Measurements from ENCODE around the gene STXBP3. TPM values are rescaled to one million over a fixed set of nuclear protein-coding genes. Genes with fewer than 3 reads are reported as not detected.

The STXBP3 gene
- total and polyA plus RNA-seq, 2 experiments from 2014 or later, result 34.1 to 74.0 TPM

DNA sequence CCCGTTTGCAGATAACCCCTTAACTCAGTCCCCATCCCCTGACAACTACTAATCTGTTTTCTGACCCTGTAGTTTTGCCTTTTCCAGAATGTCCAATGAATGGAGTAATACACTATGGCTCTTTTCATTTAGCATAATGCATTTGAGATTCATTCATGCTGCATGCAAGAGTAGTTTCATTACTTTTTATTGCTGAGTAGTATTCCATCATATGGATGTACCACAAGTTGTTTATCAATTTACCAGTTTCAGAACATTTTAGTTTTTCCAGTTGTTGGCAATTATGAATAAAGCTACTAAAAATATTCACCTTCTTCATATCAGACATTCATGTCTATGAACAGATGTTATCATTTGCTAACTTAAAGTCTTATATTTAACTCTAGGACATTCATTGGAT, 45.3 kb downstream of the STXBP3 start:
- Histone ChIP-seq H3K4me1 (ENCODE audit: low read depth) (no peaks in the 10 kb centered on the region), H3K4me3 (no peak overlapping the region), H3K9me3 (ENCODE audit: low read depth) (no peaks in the 10 kb centered on the region), H3K27ac (no peak overlapping the region), H3K27me3 (no peaks in the 10 kb centered on the region), H3K36me3 (peaks cover 27% of the 10 kb centered on the region)
- TF ChIP-seq, protein P1, sequence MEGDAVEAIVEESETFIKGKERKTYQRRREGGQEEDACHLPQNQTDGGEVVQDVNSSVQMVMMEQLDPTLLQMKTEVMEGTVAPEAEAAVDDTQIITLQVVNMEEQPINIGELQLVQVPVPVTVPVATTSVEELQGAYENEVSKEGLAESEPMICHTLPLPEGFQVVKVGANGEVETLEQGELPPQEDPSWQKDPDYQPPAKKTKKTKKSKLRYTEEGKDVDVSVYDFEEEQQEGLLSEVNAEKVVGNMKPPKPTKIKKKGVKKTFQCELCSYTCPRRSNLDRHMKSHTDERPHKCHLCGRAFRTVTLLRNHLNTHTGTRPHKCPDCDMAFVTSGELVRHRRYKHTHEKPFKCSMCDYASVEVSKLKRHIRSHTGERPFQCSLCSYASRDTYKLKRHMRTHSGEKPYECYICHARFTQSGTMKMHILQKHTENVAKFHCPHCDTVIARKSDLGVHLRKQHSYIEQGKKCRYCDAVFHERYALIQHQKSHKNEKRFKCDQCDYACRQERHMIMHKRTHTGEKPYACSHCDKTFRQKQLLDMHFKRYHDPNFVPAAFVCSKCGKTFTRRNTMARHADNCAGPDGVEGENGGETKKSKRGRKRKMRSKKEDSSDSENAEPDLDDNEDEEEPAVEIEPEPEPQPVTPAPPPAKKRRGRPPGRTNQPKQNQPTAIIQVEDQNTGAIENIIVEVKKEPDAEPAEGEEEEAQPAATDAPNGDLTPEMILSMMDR (IDR thresholded peaks at IDR 0.05; ENCODE audit: low read depth, low read length), result no peak
- DNase-seq (ENCODE audit: low read depth in 1 of 2, low spot score in 1 of 2), result no peak

- no peak overlapping the region for H3K4me3 ChIP-seq
- peaks cover 29% of the 10 kb centered on the region for H3K36me3 ChIP-seq
- H3K27me3 ChIP-seq, result no peaks in the 10 kb centered on the region
- H3K27ac ChIP-seq, result no peak overlapping the region
- H3K9me3 ChIP-seq (ENCODE audit: low read depth), result no peaks in the 10 kb centered on the region
- no peaks in the 10 kb centered on the region for H3K4me1 ChIP-seq (ENCODE audit: low read depth)
- TF ChIP-seq, protein P1 (IDR thresholded peaks at IDR 0.05; ENCODE audit: low read depth, low read length), result no peak
- no peak for DNase-seq (ENCODE audit: low read depth in 1 of 2, low spot score in 1 of 2)
Observed at GRCh38 chr1:108792420-108792819, 45.9 kb downstream of the STXBP3 start.

DNA sequence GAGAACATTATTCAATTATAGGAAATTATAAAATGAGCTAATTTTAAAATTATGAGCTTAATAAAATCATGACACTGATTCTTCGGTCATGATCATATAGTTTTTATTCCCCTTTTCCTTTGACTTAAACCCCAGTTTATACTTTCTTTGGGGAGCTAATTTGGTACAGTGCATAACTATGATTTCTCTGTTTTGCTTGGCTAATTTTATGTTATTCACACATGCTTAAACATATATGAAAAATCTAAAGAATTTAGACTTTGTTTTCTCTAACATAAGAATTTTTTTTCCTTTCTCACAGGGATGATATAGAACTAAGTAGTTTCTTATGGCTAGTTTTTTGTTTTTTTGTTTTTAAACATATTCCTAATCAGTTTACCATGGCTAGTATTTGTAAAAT, 52.5 kb downstream of the STXBP3 start:
- TF ChIP-seq, protein P1 (IDR thresholded peaks at IDR 0.05; ENCODE audit: low read depth, low read length), result no peak
- peaks cover 43% of the 10 kb centered on the region for H3K36me3 ChIP-seq
- peaks cover 2% of the 10 kb centered on the region for H3K4me1 ChIP-seq (ENCODE audit: low read depth)
- no peaks in the 10 kb centered on the region for H3K27me3 ChIP-seq
- DNase-seq (ENCODE audit: low read depth in 1 of 2, low spot score in 1 of 2), result no peak
- no peaks in the 10 kb centered on the region for H3K9me3 ChIP-seq (ENCODE audit: low read depth)
- no peak overlapping the region for H3K4me3 ChIP-seq
- H3K27ac ChIP-seq, result no peak overlapping the region

DNA sequence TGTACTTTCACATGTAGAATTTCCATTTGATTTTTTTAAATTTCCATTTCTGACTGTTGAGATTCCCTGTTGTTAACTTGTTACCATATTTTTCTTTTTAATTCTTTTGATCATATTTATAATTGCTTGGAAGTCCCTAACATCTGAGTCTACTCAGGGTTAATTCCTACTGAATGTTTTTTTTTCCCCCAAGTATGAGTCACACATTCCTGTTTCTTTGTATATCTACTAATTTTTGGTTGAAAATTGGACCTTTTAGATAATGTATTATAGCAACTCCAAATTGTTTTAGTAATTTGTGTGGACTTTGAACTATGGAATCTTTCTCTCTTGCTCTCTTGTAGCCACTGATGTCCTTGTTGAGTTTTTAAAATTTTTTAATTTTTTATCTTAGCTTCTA, 54.6 kb downstream of the STXBP3 start:
- H3K4me1 ChIP-seq (ENCODE audit: low read depth), result peaks cover 2% of the 10 kb centered on the region
- no peak overlapping the region for H3K4me3 ChIP-seq
- TF ChIP-seq, protein P1 (IDR thresholded peaks at IDR 0.05; ENCODE audit: low read depth, low read length), result no peak
- DNase-seq (ENCODE audit: low read depth in 1 of 2, low spot score in 1 of 2), result peak in 1 of 2 donors; percentile 40
- H3K9me3 ChIP-seq (ENCODE audit: low read depth), result no peaks in the 10 kb centered on the region
- H3K36me3 ChIP-seq, result peaks cover 44% of the 10 kb centered on the region
- H3K27me3 ChIP-seq, result no peaks in the 10 kb centered on the region
- H3K27ac ChIP-seq, result no peak overlapping the region

DNA sequence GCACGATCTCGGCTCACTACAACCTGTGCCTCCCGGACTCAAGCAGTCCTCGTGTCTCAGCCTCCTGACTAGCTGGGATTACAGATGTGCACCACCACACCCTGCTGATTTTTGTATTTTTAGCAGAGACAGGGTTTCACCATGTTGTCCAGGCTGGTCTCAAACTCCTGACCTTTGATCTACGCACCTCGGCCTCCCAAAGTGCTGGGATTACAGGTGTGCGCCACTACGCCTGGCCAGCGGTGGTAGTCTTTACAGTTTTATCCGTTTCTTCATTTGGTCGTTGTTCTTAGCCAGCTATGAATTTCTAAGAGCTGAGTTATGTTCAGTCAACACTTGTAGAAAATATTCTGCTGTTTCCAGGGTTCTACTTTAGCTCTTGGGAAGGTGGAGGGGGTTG, 57.1 kb downstream of the STXBP3 start:
- Histone ChIP-seq H3K36me3 (peaks cover 39% of the 10 kb centered on the region), H3K9me3 (ENCODE audit: low read depth) (no peaks in the 10 kb centered on the region), H3K27ac (no peak overlapping the region), H3K4me1 (ENCODE audit: low read depth) (peaks cover 2% of the 10 kb centered on the region), H3K27me3 (no peaks in the 10 kb centered on the region), H3K4me3 (no peak overlapping the region)
- TF ChIP-seq, protein P1 (IDR thresholded peaks at IDR 0.05; ENCODE audit: low read depth, low read length), result no peak
- DNase-seq (ENCODE audit: low read depth in 1 of 2, low spot score in 1 of 2), result no peak

DNA sequence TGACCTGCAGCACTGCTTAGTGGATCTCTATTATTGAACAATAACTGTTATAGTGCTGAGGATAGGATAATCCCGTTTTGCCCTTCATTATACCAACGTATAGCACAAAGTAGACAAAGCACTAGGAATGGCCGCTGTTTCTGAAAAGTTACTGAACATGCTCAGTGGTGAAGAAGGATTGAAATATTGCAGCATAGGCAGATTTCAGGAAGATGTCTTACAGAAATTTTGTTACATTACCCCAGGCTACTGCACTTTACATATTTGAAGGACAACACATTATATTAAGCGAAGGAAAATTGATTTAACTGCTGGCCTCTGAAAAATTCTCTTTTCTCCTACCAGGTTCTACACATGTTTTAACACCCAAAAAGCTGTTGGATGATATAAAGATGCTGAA, 62.0 kb downstream of the STXBP3 start:
- no peak overlapping the region for H3K27ac ChIP-seq
- DNase-seq (ENCODE audit: low read depth in 1 of 2, low spot score in 1 of 2), result no peak
- TF ChIP-seq, protein P1 (IDR thresholded peaks at IDR 0.05; ENCODE audit: low read depth, low read length), result no peak
- H3K9me3 ChIP-seq (ENCODE audit: low read depth), result no peaks in the 10 kb centered on the region
- no peaks in the 10 kb centered on the region for H3K27me3 ChIP-seq
- H3K36me3 ChIP-seq, result peaks cover 23% of the 10 kb centered on the region
- H3K4me1 ChIP-seq (ENCODE audit: low read depth), result no peaks in the 10 kb centered on the region
- no peak overlapping the region for H3K4me3 ChIP-seq
